GM12878 (cell line): ENCODE data around the gene RCN1. TPM values are rescaled to one million over a fixed set of nuclear protein-coding genes. Genes with fewer than 3 reads are reported as not detected.

Experiments
- ATAC-seq: fragments of 200-7000 bp; cut with Tn5 transposase; 3 replicates; pipeline ENCODE4 v1.9.1; 2020; ENCODE audit warnings: mild to moderate bottlenecking, moderate library complexity
- BruUV-seq: library from RNA; stranded (reverse); fragments of 400-500 nt; replicated peaks from 2 replicates; lab custom pipeline; 2021; lab: Mats Ljungman, UMichigan
- CTCF ChIA-PET: fragments of 300-600 bp; sonication (Branson Sonifier 250); formaldehyde crosslinking; extraction: SDS; loops from one replicate; lab custom pipeline; 2021; ENCODE audit warnings: inconsistent platforms; lab: Yijun Ruan, JAX
- POLR2A ChIA-PET: fragments of 350-600 bp; formaldehyde crosslinking; extraction: SDS; loops from one replicate; lab custom pipeline; 2021; ENCODE audit warnings: inconsistent platforms; lab: Charles Lee
- RAD21 ChIA-PET: fragments of 300-600 bp; sonication (Branson Sonifier 250); formaldehyde crosslinking; loops from one replicate; lab custom pipeline; 2023; ENCODE audit warnings: antibody characterized with exemption; ENCODE audit not compliant: unreplicated experiment; lab: Charles Lee
- SMC1A ChIA-PET: fragments of 300-600 bp; sonication (Branson Sonifier 250); formaldehyde crosslinking; loops from one replicate; lab custom pipeline; 2023; ENCODE audit not compliant: unreplicated experiment, uncharacterized antibody; lab: Charles Lee
- DNase-seq: peaks from one replicate; pipeline ENCODE4 v3.0.0-alpha.2; 2011; ENCODE audit warnings: low read depth, low spot score
- FAIRE-seq: peaks from 3 replicates; lab custom pipeline; 2011; peaks lifted over from hg19 to GRCh38; lab: Jason Lieb, UNC
- H2AFZ ChIP-seq: 2 replicates; pipeline ENCODE4 v1.6.0; 2011; ENCODE audit warnings: low read depth, low read length, control low read depth; ENCODE audit not compliant: control insufficient read depth
- H3K27ac ChIP-seq: 2 replicates; pipeline ENCODE4 v1.5.1; 2011; ENCODE audit warnings: control low read depth; ENCODE audit not compliant: control insufficient read depth, insufficient read depth
- H3K27me3 ChIP-seq, 2 experiments: replicated peaks in 1 of 2; 2 replicates each; pipeline versions ENCODE4 v1.6.0 to v1.6.1; 2011; ENCODE audit warnings: low read length in 1 of 2; ENCODE audit not compliant: control insufficient read depth in 2 of 2, insufficient read depth in 2 of 2
- H3K36me3 ChIP-seq, 2 experiments: 2 replicates each; pipeline ENCODE4 v1.5.1; 2011; ENCODE audit warnings: low read length in 1 of 2; ENCODE audit not compliant: control insufficient read depth in 2 of 2, insufficient read depth in 2 of 2
- H3K4me1 ChIP-seq: 2 replicates; pipeline ENCODE4 v1.6.1; 2011; ENCODE audit warnings: mild to moderate bottlenecking, low read length, moderate library complexity, mixed read lengths; ENCODE audit not compliant: control insufficient read depth, insufficient read depth
- H3K4me2 ChIP-seq: 2 replicates; pipeline ENCODE4 v1.6.0; 2011; ENCODE audit warnings: control low read depth; ENCODE audit not compliant: control insufficient read depth, insufficient read depth
- H3K4me3 ChIP-seq: fragments of 200-600 bp; sonication (generic); 2 replicates; pipeline ENCODE4 v1.5.1; 2016
- H3K79me2 ChIP-seq: 2 replicates; pipeline ENCODE4 v1.6.0; 2011; ENCODE audit warnings: low read length; ENCODE audit not compliant: control insufficient read depth, insufficient read depth
- H3K9ac ChIP-seq: 2 replicates; pipeline ENCODE4 v1.8.0; 2011; ENCODE audit warnings: low read length, control low read depth, mixed read lengths; ENCODE audit not compliant: control insufficient read depth, insufficient read depth
- H3K9me3 ChIP-seq: replicated peaks from 3 replicates; pipeline ENCODE4 v1.5.1; 2011; ENCODE audit warnings: mild to moderate bottlenecking, low read length; ENCODE audit not compliant: control insufficient read depth, insufficient read depth
- H4K20me1 ChIP-seq: 2 replicates; pipeline ENCODE4 v1.6.0; 2011; ENCODE audit not compliant: control insufficient read depth, insufficient read depth
- BRCA1 ChIP-seq: IDR thresholded peaks from 2 replicates; pipeline ENCODE4 v1.6.1; 2011; ENCODE audit warnings: low read depth, low read length, improper control_type of control experiment
- E4F1 ChIP-seq: fragments of 450-650 bp; IDR thresholded peaks from 2 replicates; pipeline ENCODE4 v1.6.1; 2018; ENCODE audit warnings: borderline replicate concordance, mild to moderate bottlenecking; ENCODE audit not compliant: partially characterized antibody
- EED ChIP-seq: sonication (generic); IDR thresholded peaks from 2 replicates; pipeline ENCODE4 v1.6.1; 2016; ENCODE audit warnings: antibody characterized with exemption, low read depth
- FOXK2 ChIP-seq: fragments of 450-650 bp; IDR thresholded peaks from 2 replicates; pipeline ENCODE4 v1.6.1; 2017; ENCODE audit warnings: mild to moderate bottlenecking, moderate library complexity
- GABPA ChIP-seq: IDR thresholded peaks from 2 replicates; pipeline ENCODE4 v1.6.1; 2014; ENCODE audit warnings: antibody characterized with exemption, low read depth, mild to moderate bottlenecking, inconsistent platforms
- HDAC6 ChIP-seq: fragments of 200-600 bp; sonication (generic); IDR thresholded peaks from one replicate; pipeline ENCODE4 v1.8.0; 2017; ENCODE audit warnings: antibody characterized with exemption; ENCODE audit not compliant: unreplicated experiment
- IRF4 ChIP-seq: IDR thresholded peaks from 2 replicates; pipeline ENCODE4 v1.6.1; 2011; ENCODE audit warnings: low read depth, low read length
- NFIC ChIP-seq: IDR thresholded peaks from 2 replicates; pipeline ENCODE4 v1.6.1; 2012; ENCODE audit warnings: low read depth, mild to moderate bottlenecking, inconsistent platforms, low read length, moderate library complexity
- NR2F1 ChIP-seq: fragments of 450-650 bp; conservative IDR thresholded peaks from 2 replicates; pipeline ENCODE4 v1.6.1; 2017; ENCODE audit warnings: mild to moderate bottlenecking
- PAX5 ChIP-seq: IDR thresholded peaks from 2 replicates; pipeline ENCODE4 v1.6.1; 2011; ENCODE audit warnings: low read depth, low read length, borderline replicate concordance
- POLR2AphosphoS2 ChIP-seq: IDR thresholded peaks from 2 replicates; pipeline ENCODE4 v1.6.1; 2011; ENCODE audit warnings: low read depth, mild to moderate bottlenecking, low read length, improper control_type of control experiment, moderate library complexity
- POU2F2 ChIP-seq: IDR thresholded peaks from 3 replicates; pipeline ENCODE4 v1.6.1; 2011; ENCODE audit warnings: low read depth, mild to moderate bottlenecking, low read length, borderline replicate concordance
- RCOR1 ChIP-seq: conservative IDR thresholded peaks from 2 replicates; pipeline ENCODE4 v1.6.1; 2012; ENCODE audit warnings: low read depth, low read length, improper control_type of control experiment
- RFX5 ChIP-seq: IDR thresholded peaks from 2 replicates; pipeline ENCODE4 v1.6.1; 2011; ENCODE audit warnings: low read depth, low read length, improper control_type of control experiment
- SMC3 ChIP-seq: IDR thresholded peaks from 2 replicates; pipeline ENCODE4 v1.6.1; 2011; ENCODE audit warnings: low read length, improper control_type of control experiment, borderline replicate concordance
- SPI1 ChIP-seq: IDR thresholded peaks from 2 replicates; pipeline ENCODE4 v1.6.1; 2011; ENCODE audit warnings: low read depth, mild to moderate bottlenecking, low read length, moderate library complexity, borderline replicate concordance; ENCODE audit not compliant: insufficient read depth
- SREBF1 ChIP-seq: IDR thresholded peaks from 2 replicates; pipeline ENCODE4 v1.6.1; 2012; ENCODE audit warnings: mild to moderate bottlenecking, low read length
- SUPT20H ChIP-seq: IDR thresholded peaks from 2 replicates; pipeline ENCODE4 v1.6.1; 2011; ENCODE audit warnings: low read depth, mild to moderate bottlenecking, low read length, moderate library complexity, borderline replicate concordance; ENCODE audit not compliant: control insufficient read depth
- ZBTB4 ChIP-seq: fragments of 450-650 bp; formaldehyde crosslinking; IDR thresholded peaks from 2 replicates; pipeline ENCODE4 v1.4.0; 2022; ENCODE audit warnings: mild to moderate bottlenecking, moderate library complexity
- WGBS: methylation state at CpG from one replicate; pipeline ENCODE4 v1.1.6; 2016; ENCODE audit warnings: low lambda C conversion rate; ENCODE audit not compliant: insufficient replicate concordance, insufficient coverage; ENCODE audit errors: missing lambda C conversion rate; 5-methylcytosine and 5-hydroxymethylcytosine counted together
- in situ Hi-C: fragments of 300-500 bp; cut with MboI; formaldehyde crosslinking; loops from 9 replicates; pipeline ENCODE4 v1.14.3; 2018; ENCODE audit warnings: mixed read lengths
- intact Hi-C: fragments of 100-400 bp; cut with micrococcal nuclease; formaldehyde crosslinking; loops from one replicate; pipeline ENCODE4 v1.14.2; 2022; ENCODE audit not compliant: unreplicated experiment
- polyA plus RNA-seq, 11 experiments: library from polyadenylated mRNA; depleted of rRNA in 4 of 11; unstranded in 6 of 11; stranded (reverse) in 5 of 11; fragments of >200 nt; fragmentation: Nextera tagmentation in 4 of 11; fragmentation: Illumina TruSeq in 1 of 11; extraction: Ambion mirVana in 4 of 11; extraction: Trizol in 1 of 11; gene quantifications; 1 replicate in 1 of 11; 2 replicates in 10 of 11; pipeline versions ENCODE4 v1.2.1 to v1.2.3, GENCODE V29; 2011 to 2016; ENCODE audit warnings: inconsistent platforms in 2 of 11, missing spikeins in 2 of 11, low read depth in 1 of 11
- total RNA-seq, 4 experiments: library from RNA; depleted of rRNA in 3 of 4; stranded (reverse); fragments of >200 nt in 3 of 4; fragmentation: Illumina TruSeq in 1 of 4; extraction: Trizol in 1 of 4; gene quantifications; 2 replicates each; pipeline versions ENCODE4 v1.2.1 to v1.2.3, GENCODE V29; 2013 to 2021

Gene RCN1
- total and polyA plus RNA-seq, 10 of the 15 experiments (the other 5 are each of a cell fraction or from before 2014, with no cell fraction given): 17.6 to 76.7 (median 56.4) TPM

DNA sequence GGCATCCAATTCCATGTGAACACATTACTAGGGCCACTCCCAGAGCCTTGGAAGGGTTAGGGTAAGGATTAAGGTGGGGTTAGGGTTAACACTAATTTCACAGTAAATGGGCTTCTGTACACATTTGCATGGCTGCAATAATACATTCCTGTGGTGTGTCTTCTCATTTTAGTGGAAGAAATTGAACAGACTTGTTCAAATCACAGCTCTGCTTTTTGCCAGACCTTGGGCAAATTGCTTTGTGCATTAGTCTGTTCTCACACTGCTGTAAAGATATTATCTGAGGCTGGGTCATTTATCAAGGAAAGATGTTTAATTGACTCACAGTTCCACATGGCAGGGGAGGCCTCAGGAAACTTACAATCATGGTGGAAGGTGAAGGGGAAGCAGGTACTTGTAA lies 45.4 kb upstream of the RCN1 start (continued):
- no peak for TF ChIP-seq E4F1
- no peak for TF ChIP-seq HDAC6

DNA sequence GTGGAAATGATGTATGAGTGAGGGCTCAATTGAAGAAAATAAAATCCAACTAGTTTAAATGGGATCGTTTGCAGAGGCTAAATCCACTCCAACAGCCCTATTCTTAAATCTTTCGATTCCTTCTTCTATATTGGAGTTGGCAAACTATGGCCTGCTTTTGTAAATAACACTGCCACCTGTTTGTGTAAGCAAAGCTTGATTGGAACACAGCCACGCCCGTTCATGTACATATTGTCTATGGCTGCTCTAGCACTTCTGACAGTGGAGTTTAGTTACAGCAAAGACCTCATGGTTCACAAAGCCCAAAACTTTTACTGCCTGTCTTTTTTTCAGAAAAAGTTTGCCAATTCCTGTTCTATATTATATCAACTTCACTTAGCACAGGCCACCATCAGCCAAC lies 40.6 kb upstream of the RCN1 start:
- Histone ChIP-seq H3K4me1 (no peaks in the 10 kb centered on the region), H2AFZ (no peak overlapping the region), H3K4me2 (no peak overlapping the region), H3K27ac (no peak overlapping the region), H3K9me3 (no peaks in the 10 kb centered on the region), H3K79me2 (no peaks in the 10 kb centered on the region), H3K36me3 (no peaks in the 10 kb centered on the region), H4K20me1 (no peaks in the 10 kb centered on the region), H3K9ac (no peak overlapping the region), H3K27me3 (no peaks in the 10 kb centered on the region), H3K4me3 (no peak overlapping the region)
- RAD21 ChIA-PET: interaction anchor here (0.7 to 5.5 kb wide), 6 partner anchors 31 to 126 kb away, joined by 3 to 50 read pairs (median 3); no protein-coding TSS in a partner anchor
- BruUV-seq: no TSS peak
- CTCF ChIA-PET: interaction anchor here (0.6 to 9.1 kb wide), 11 partner anchors 11 to 943 kb away, joined by 3 to 306 read pairs (median 5); no protein-coding TSS in a partner anchor
- POLR2A ChIA-PET: interaction anchor here (0.7 to 1.0 kb wide), 2 partner anchors 20 to 61 kb away, joined by 3 read pairs; no protein-coding TSS in a partner anchor
- in situ Hi-C loops (loop anchor here (5.0 kb wide), 1 partner anchor 122 kb away; no protein-coding TSS in a partner anchor), intact Hi-C loops (loop anchor here (10.0 kb wide), 1 partner anchor 245 kb away; no protein-coding TSS in a partner anchor)
- ATAC-seq (no peak), DNase-seq (no peak), FAIRE-seq (no peak)
- SMC1A ChIA-PET: interaction anchor here (0.7 to 9.7 kb wide), 9 partner anchors 12 to 134 kb away, joined by 3 to 205 read pairs (median 4); no protein-coding TSS in a partner anchor
- WGBS: 15% methylated on average over 4 of the region's 4 CpGs
- TF ChIP-seq NR2F1 (no peak), SPI1 (no peak), POU2F2 (no peak), NFIC (no peak), ZBTB4 (CRISPR knock-in tag) (no peak), EED (no peak), RCOR1 (no peak), IRF4 (no peak), SMC3 (no peak), FOXK2 (no peak), PAX5 (no peak), BRCA1 (no peak), POLR2AphosphoS2 (no peak), SUPT20H (no peak), GABPA (no peak), SREBF1 (no peak), RFX5 (no peak)
